Activated CD4-positive, alpha-beta T cell treated with anti-CD3 and anti-CD28 coated beads for 48 hours (primary cell): ENCODE results near the gene MTPN.

Experiments used
- DNase-seq: peaks from one replicate; pipeline ENCODE4 v3.0.0-alpha.2; 2020

MTPN gene

DNA sequence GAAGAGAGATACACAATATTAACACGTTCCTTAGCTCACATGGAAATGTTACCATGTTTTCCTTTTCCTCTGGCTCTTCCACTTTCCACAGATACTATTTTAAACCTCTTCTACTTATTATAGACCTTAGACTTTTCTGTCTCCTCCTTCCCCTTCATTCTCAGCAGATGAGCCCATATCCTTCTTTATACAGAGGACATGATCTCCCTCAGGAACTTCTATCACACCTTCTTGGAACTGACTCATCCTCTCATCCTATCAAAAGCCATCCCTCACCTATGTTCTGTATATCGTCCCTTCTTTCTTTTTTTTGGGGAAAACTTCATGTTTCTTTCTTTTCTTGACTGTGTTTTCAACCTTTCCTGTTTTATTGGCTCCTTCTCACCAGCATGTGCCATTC is 20.8 kb downstream of the MTPN start:
- DNase-seq: no peak

DNA sequence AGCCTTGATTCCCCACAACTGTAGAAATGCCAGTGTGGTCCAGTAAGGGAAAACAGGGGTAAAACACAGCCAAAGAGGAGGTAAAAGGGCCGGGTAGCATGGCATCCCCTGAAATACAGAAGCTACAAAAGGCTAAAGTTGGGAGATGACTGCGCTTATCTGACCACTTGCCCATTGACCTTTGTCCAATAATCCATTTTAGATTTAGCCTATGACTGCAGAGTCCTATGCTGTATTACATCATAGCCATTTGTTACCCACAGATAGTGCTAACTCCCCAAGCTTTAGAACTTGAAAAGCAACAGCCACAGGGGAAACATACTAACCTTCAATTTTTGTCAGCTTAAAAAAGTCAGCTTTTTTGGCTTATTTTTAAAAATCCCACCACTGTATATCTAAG is 26.2 kb downstream of the MTPN start:
- no peak for DNase-seq

DNA sequence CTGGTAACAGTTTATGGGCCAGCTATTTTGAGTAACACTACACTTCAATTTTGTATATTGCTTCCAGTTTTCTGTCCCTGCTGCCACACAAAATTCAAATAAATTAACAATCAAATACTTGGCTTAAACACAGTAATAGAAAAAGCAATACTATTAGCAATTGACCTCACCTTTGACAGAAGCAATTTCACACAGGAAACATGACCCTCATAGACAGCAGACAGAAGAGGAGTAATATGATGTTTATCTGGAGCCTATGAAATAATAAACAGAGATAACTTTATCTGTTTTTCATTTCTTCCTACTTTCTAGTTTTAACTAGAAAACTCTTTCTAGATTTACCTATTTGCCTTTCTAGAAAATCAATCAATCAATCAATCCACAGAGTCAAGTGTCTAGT is 26.7 kb downstream of the MTPN start:
- DNase-seq: no peak

DNA sequence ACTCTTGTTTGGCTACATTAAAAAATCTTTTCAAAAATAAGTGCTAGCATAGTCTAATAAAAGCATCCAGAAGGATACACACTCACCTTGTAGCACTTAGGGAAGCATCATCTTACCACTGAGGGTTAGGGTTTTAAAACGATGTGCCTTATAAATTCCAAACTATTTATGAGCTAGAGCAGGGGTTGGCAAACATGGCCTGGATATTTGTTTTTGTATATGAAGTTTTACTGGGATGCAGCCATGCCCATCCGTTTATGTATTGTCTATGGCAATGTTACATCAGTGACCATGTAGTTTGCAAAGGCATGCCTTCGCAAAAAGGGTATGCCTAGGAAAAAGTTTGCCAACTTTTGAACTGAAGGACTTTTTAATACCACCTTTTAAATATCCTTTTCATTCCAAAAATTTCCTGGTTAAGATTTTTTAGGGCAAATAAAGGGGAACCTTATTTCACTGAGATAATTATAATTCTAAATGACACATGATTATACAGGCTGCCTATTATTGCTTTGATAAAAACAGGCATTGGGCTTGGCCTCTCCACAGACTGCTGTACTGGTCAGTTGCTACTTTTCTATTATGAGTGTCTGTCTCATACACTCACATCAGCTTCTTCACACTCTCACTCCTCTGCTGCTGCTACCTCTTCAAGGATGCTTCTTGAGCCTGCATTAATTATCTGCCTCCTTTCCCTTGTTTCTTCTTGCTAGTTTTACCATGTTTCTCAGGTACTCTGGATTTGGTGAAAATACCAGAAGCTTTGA is 30.7 kb downstream of the MTPN start:
- DNase-seq: no peak

DNA sequence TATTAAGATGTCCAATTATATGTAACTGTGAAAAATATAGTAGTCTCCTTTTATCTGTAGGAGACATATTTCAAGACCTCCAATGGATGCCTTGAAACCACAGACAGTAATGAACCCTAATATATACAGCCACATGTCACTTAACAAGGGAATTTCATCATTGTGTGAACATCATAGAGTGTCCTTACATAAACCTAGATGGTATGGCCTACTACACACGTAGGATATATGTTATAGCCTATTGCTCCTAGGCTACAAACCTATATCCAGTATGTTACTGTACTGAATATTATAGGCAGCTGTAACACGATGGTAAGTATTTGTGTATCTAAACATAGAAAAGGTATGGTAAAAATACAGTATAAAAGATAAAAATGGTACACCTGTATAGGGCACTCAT is 32.4 kb downstream of the MTPN start:
- no peak for DNase-seq

DNA sequence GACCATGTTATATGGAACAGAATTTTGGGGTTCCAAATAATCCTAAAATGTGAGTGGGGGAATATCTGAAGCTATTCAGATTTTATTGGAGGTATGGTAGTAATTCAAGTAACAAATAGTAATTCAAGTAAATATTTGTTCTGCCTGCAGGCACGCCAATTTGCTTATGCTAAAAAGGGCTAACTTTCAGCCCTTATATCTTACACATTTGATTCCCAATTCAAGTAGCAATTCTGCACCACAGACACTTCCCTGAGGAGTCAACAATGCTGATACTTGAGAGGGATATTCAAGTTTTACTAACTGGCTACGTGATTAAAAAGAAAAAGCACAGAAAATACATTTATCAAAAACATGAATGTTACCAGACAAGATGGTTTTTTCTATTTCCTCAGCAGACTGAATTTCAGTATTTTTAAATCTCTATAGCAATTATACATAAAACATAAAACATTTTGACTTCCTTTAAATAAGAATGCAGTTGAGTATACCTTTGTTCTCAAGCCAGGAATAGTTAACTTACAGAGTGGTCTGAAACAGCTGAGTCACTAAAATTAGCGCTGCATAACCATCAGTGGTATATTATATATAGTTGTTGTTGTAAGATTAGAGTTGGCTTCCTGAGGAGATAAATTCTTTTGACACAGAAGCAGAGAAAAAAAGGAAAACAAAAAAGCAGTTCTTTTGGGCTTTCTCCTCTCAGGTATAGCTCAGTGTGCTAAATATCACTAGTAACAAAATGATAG is 33.9 kb downstream of the MTPN start:
- DNase-seq: no peak

DNA sequence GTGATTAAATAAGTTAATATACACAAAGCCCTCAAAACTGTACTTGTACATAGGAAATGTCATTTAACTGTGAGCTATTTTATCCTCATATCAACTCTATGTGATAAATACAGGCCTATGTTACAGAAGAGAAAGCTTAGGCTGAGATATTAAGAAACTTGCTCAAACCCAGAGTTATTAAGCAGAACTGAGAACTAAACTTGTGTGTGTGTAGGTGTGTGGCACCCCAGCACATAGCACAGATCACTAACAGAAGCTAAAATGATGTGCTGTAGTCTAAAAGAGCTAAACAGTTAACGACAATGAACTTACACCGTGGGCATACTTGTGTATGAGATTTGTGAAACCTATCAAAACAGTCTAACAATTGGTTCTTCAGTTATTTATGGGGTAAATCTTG is 34.5 kb downstream of the MTPN start:
- DNase-seq: no peak

DNA sequence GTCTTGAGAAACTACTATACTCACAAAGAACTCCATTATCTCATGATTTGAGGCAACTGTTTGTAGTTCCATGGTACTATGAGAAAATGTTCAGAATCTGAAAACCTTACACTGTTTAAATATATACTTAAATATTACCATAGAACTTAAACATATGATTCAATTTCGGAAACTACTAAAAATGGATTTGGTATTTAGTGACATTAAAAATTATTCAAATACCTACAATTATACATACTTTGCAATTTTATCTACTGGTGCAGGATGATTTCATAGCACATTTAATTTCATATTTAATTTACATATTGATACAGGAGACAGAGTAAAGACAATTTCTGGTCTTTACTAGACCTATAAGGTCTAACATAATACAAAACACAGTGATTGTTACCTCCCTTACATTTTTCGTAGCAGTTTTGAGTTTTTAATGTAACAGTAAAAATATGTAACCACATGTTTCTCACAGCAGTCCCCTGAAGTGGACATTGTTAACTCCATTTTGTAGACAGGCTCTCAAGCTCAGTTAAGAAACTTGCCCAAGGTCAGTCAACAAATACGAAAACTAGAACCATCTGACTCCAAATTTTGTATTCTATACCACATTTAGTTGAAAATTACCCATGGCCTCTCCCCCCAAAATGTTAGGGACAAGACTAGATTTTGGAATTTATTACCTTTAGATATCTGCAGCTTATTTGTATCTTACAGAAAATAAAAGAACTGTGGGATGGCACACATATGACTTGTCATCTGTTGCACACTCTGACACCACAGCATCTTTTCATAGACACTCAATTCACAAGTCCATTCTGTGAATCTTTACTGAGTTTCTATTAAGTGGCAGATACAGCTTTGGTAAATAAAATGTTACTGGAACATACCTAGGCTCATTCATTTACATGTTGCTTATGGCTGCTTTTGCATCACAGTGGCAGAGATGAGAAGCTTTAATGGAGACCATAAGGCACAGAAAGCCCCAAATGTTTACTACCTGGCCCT is 36.8 kb downstream of the MTPN start:
- DNase-seq: no peak

DNA sequence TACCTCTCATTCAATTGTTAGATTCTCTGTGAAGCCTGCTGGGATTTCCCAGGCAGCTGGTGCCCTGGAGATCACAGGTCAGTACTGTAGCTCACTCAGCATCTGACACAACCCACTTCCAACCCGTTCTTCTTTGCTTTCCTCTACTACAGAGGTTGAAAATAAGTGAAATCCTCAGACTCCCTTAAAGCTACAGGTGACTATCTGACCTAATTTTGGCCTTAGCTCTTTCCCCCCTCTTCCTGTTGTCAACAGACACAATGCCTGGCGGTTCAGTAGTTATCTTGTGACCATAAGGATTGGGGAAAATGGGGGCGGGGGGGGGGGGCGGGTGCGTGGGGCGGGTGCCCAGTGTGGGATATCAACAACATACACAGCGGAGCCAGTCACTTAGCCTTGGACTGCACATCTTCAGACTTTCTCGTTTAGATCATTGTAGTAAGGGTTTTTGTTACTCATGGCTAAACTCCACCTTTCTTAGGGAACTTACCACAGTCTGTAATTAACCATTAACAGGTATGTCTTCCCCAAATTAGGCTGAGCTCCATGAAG is 37.8 kb downstream of the MTPN start:
- DNase-seq: no peak

DNA sequence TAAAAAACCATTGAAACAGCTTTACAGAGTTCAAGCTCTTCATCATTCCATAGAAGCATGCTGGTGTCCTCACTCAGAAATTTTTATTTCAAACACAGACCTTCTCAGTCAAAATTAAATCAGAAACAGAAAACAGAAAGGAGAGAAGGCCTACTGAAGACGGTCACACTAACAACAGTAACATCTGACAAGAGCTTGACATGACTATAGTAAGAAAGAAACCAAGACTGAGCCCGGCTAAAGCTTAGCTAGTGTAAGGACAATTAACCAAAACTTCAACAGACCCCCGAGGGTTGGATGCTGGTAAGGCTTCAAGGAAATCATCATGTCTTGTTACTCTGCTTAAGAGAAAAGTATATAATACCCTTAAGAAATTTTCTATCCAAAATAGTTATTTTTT is 38.6 kb downstream of the MTPN start:
- no peak for DNase-seq

DNA sequence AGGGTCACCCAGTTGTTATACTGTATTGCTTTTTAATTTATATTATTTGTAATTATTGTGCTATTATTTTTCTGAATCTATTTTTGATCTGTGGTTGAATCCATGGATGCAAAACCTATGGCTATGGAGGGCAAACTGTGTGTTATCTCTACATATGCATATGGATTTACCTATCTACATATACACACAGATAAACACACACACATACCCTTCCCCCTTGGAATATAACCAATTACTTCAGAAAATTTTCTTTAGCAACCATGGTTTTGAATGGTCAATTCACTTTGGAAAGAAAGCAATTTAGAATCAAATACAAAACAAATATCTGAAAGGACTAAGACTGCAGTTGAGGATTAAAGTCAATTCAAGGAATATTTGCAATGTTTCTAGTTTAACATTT is 39.1 kb downstream of the MTPN start:
- DNase-seq: no peak

DNA sequence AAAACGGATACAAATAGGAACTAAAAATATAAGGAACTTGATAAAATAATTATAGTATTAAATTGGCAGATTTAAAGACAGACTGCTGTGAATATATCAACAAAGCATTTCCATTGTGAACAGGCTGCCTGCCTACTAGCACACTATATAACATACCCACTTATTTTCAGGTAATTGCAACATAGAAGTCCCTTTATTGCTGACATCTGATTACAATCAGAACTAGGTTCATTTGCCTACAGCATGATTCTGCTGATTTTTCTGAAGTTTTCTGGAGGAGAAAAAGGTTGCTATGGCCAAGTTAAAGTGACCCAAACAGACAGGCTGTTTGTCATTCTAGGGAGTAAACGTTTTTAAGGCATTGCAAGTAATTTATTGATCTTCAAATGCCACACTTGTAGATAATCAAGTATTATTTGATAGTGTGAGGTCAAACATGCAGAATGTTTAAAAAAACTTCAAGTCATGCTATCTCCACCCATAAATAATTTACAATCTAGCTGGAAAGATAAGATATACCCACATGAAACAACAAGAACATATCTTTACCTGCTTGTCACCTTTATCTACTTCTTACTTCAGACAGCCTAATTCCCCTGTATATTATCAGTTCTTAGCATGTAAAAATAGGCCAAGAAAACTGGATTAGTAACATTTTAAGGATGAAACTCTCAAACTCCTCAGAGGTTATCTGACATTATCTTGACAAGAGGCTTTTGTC is 40.5 kb downstream of the MTPN start:
- DNase-seq: no peak

DNA sequence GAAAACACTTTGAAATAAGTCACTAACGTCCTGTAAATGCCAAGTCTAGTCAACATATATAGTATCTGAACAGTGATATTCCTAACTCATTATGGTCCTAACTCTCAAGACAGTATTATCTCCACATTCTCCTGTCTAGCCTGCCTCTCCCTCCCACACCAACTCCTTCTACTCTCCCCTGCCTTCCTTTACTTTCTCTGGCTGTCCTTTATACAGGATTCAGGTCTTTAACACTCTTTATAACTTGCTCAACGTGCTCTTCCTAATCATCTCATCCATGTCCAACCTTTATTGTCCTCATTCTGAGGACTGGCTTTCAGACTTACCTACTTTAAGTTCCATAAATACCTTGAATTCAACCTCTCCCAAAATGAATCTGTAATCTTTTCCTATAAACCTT is 42.5 kb downstream of the MTPN start:
- DNase-seq: no peak

DNA sequence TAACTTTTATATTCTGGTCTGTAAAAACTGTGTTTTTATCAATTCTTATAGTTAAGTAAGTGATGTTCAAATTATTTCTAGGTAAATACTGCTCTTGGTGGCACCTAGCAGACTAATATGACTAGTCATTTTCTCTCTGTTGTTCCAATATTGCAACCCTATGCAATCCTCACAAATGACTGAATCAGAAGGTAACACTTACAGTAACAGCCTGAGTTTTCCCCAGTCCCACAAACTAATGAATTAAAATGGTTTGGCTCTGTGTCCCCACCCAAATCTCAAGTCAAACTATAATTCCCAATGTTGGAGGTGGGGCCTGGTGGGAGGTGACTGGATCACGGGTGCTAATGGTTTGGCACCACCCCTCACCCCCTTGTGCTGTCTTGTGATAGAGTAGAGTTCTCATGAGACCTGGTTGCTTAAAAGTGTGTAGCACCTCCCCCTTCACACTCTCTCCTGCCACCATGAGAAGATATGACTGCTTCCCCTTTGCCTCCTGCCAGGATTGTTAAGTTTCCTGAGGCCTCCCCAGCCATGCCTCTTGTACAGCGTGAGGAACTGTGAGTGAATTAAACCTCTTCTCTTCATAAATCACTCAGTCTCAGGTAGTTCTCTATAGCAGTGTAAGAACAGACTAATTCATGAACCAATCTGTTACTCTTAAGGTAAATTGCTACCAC is 43.5 kb downstream of the MTPN start:
- DNase-seq: no peak

DNA sequence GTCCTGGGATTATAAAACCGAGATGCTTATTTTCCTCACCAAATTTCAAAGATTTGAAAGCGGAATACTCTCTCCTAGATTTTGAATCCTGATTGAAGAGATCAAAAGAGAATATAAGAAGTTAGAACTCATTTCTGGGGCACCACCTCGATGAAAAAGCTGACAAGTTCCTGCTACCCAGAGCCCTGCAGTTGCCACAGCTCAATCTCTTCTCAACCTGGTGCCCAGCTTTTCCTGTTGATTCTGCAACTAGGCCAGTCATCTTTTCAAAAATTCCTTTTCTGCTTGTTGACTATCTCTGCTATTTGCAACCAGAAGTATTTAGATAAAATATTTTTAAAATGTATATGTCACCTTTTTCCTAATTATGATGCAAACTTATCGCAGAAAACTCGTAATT is 45.0 kb downstream of the MTPN start:
- no peak for DNase-seq

DNA sequence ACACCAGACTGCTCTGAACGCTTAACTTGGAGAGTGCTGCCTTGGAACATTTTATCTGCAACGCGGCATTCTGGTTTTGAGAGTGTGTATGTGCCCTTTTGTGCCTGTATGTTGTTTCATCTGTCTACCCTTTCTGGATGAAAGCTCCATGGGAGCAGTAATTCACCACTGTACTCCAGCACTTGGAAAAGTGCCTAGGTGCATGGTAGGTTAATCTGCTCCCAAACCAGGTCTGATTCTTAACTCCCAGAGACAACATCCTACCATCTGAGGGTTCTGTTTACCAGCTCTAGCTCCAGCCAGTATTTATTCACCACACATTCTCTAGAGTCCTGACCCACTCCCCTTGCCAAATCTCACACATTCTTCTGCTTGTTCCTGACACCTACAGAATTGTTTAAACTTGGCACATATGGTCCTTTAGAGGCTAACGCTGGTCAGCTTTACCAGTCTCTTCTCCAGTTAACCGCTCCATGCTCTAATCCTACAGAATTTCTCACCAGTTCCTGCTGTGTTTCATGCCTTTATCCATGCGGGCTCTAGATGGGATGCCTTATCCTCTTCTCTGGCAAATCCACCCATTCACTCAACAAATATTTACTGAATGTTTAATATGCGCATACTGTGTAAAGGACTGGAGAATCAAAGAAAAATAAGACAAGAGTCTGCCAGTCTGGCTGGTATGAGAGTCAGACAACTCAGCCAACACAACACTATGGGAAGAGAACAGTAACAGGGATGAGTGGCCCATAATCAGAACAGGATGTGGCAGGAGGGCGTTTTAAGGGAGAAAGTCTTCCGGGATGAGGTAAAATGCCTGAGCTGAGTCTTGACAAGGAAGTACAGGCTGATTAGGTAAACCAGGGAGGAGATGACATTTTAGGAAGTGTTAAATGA is 46.3 kb downstream of the MTPN start:
- no peak for DNase-seq

DNA sequence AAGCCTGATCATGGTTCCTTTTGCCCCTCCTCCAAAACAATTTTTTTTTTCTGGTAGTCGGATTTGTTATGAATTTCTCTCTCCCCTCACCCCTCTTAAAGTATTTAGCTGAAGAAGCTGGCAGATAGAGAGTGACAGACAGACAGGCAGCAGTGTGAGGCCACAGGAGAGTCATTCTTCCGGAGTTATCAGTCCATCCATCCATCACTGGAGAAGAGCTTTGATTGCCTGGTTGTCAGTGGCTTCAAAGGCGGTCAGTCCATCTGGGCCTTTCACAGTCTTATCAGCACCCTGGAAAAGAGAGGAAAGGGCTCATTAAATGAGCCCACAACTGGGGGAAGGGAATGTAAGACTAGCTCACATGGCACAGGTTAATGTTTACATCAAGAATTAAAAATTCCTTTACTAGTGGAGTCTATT is 47.4 kb downstream of the MTPN start:
- no peak for DNase-seq

DNA sequence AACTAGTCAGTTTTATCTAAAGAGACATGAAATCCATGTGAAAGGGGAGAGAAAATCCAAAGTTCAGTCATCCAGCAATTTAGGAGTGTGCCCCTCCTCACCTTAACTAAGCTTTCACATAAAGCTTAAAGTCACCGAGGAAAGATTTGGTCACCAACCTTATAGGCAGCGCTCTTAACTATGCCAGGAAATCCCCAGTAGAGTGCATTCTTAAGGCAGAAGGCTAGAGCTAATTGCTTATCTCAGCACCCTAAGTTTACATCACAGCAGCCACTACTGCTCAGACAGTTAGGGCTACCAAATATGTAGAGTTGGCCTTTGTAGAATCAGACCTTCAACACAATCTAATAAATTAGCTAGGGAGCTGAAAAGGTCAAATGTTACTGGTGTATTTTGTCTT is 47.9 kb downstream of the MTPN start:
- no peak for DNase-seq

DNA sequence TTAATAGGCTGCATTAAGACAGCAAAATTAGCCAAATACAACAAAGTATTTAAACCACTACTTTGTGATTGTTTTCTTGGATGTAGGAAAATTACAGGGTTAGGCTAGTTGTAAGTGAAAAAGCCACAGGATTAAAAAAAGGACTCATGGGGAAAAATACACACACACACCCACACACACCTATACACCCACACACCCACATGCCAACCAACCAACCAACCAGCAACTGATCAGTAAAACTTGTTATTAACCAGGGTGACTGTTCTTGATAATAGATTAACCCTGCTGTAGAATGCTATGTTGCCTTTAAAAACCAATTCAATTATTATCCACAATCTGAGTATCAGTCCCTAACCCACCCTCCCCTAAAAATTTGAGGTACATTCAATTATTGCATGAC is 49.0 kb downstream of the MTPN start:
- DNase-seq: no peak

DNA sequence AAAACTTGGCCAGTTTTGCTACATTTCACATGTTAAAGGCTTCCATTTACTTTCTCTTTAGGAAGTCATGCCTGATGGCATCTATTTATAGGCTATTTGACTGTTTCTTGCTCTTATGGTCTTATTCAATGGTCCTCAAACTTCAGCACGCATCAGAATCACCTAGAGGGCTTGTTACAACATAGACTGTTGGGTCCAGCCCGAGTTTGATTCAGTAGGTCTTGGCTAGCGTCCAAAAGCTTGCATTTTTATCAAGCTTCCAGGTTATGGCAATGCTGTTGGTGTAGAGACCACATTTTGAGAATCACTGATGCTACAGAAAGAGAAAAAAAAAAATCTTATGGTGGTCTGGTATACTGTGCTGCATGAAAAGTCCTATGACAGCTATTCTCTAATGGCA is 51.9 kb downstream of the MTPN start:
- DNase-seq: no peak

DNA sequence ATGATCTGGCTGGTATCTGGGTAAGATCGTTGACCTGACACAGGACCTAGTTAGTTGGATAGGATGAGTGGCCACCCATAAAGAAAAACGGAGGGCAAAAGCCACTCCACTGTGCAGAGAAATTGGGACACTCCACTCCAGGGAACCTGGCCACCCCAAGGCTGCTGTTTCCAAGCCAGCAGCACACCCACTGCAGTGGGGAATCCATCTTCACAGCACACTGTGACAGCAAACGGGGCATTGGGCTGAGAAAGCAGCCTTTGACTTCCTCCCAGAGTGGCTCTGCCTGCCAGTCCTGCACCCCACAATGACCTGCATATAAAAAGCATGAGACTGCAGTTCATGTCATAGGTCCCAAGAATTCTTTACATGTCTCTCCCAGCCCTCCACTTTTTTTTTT is 52.9 kb downstream of the MTPN start:
- no peak for DNase-seq
